ENCODE results near the gene PLEKHG5.

Gene PLEKHG5

GRCh38 chr1:6491480-6491962 lies at the start of gene PLEKHG5:
PLEKHG5 (minus strand) TSS chr1:6491667; CDS start chr1:6477571, 14,096 bp downstream.
- DNase-seq, result peak; percentile 33 to 40

- no peak for DNase-seq
These were observed 47.5 kb upstream of the PLEKHG5 start for GRCh38 chr1:6538956-6539355.

- no peak for DNase-seq
These were observed 44.8 kb upstream of the PLEKHG5 start for GRCh38 chr1:6536291-6536690.

GRCh38 chr1:6535214-6535613 lies 43.7 kb upstream of the PLEKHG5 start:
- no peak for DNase-seq

GRCh38 chr1:6534248-6534822 lies 42.9 kb upstream of the PLEKHG5 start:
- DNase-seq, result no peak

- no peak for DNase-seq
These were observed 40.5 kb upstream of the PLEKHG5 start for GRCh38 chr1:6531996-6532395.

GRCh38 chr1:6530504-6531160 lies 39.2 kb upstream of the PLEKHG5 start:
- no peak for DNase-seq

- DNase-seq, result no peak
These were observed 37.0 kb upstream of the PLEKHG5 start for GRCh38 chr1:6528492-6528891.

GRCh38 chr1:6526316-6526715 lies 34.8 kb upstream of the PLEKHG5 start:
- DNase-seq, result no peak

- no peak for DNase-seq
These were observed 32.1 kb upstream of the PLEKHG5 start for GRCh38 chr1:6523566-6523965.

- DNase-seq, result no peak
These were observed 30.1 kb upstream of the PLEKHG5 start for GRCh38 chr1:6521536-6521935.

- no peak for DNase-seq
These were observed 28.6 kb upstream of the PLEKHG5 start for GRCh38 chr1:6519935-6520671.

GRCh38 chr1:6519491-6519934 lies 28.0 kb upstream of the PLEKHG5 start:
- DNase-seq, result no peak

- DNase-seq, result no peak
These were observed 26.0 kb upstream of the PLEKHG5 start for GRCh38 chr1:6517435-6517851.

GRCh38 chr1:6515771-6516170 lies 24.3 kb upstream of the PLEKHG5 start:
- no peak for DNase-seq

- DNase-seq, result no peak
These were observed 21.9 kb upstream of the PLEKHG5 start for GRCh38 chr1:6513320-6513801.

- DNase-seq, result no peak
These were observed 21.4 kb upstream of the PLEKHG5 start for GRCh38 chr1:6512908-6513280.

- DNase-seq, result no peak
These were observed 20.9 kb upstream of the PLEKHG5 start for GRCh38 chr1:6512245-6512907.

GRCh38 chr1:6511561-6512244 lies 20.2 kb upstream of the PLEKHG5 start:
- no peak for DNase-seq

- DNase-seq, result no peak
These were observed 19.6 kb upstream of the PLEKHG5 start for GRCh38 chr1:6511056-6511455.

GRCh38 chr1:6510493-6510892 lies 19.0 kb upstream of the PLEKHG5 start:
- no peak for DNase-seq

- DNase-seq, result no peak
These were observed 18.4 kb upstream of the PLEKHG5 start for GRCh38 chr1:6509919-6510291.

Data from activated T-cell treated with anti-CD3 and anti-CD28 coated beads, Interleukin-2, amount 50 U/mL, for 48 hours (primary cell).